Uterus (tissue), 4 donors: ENCODE results near the gene CABCOCO1. TPM values are rescaled to one million over a fixed set of nuclear protein-coding genes. Genes with fewer than 3 reads are reported as not detected.
"Not testable (repeated sequence)": the region's sequence is repeated elsewhere in the genome, so short reads cannot be mapped to it uniquely, and the experiment has no call there.

Experiments used
- DNase-seq, 2 donors: peaks; one replicate each; pipeline ENCODE4 v3.0.0-alpha.2; 2019 to 2020
- H3K27ac ChIP-seq, 2 donors: fragments of 200-600 bp; sonication (generic); 1 replicate in 1 of 2; 2 replicates in 1 of 2; pipeline ENCODE4 v1.5.1; 2016 to 2018
- H3K27me3 ChIP-seq, 2 donors: fragments of 200-600 bp; sonication (generic); one replicate each; pipeline ENCODE4 v1.5.1; 2018 to 2019; ENCODE audit warnings: control low read depth in 1 of 2
- H3K36me3 ChIP-seq, 2 donors: fragments of 200-600 bp; sonication (generic); one replicate each; pipeline ENCODE4 v1.5.1; 2019; ENCODE audit warnings: control low read depth in 1 of 2
- H3K4me1 ChIP-seq, 2 donors: fragments of 200-600 bp; sonication (generic); one replicate each; pipeline ENCODE4 v1.5.1; 2018 to 2019; ENCODE audit warnings: control low read depth in 1 of 2
- H3K4me3 ChIP-seq, 2 donors: fragments of 200-600 bp; sonication (generic); 1 replicate in 1 of 2; 2 replicates in 1 of 2; pipeline ENCODE4 v1.5.1; 2018 to 2019; ENCODE audit warnings: mild to moderate bottlenecking in 1 of 2
- H3K9me3 ChIP-seq, 2 donors: fragments of 200-600 bp; sonication (generic); one replicate each; pipeline ENCODE4 v1.5.1; 2019; ENCODE audit warnings: control low read depth in 1 of 2
- CTCF ChIP-seq, 4 experiments: fragments of 200-600 bp in 2 of 4; fragments of 450-650 bp in 2 of 4; sonication (generic) in 2 of 4; IDR thresholded peaks; one replicate each; pipeline ENCODE4 v1.5.1; 2016 to 2019; ENCODE audit warnings: antibody characterized with exemption in 4 of 4, mild to moderate bottlenecking in 2 of 4, moderate library complexity in 1 of 4
- POLR2A ChIP-seq, 2 donors: fragments of 450-650 bp; IDR thresholded peaks; one replicate each; pipeline ENCODE4 v1.6.1; 2016; ENCODE audit warnings: antibody characterized with exemption in 2 of 2, mild to moderate bottlenecking in 1 of 2, moderate library complexity in 1 of 2
- intact Hi-C: fragments of 100-400 bp; cut with DNase I; formaldehyde crosslinking; loops from one replicate; pipeline ENCODE4 v1.15.1; 2023; ENCODE audit warnings: low total_unique reads
- total RNA-seq, 4 donors: library from RNA; depleted of rRNA in 3 of 4; stranded (reverse); fragments of >200 nt in 3 of 4; gene quantifications; one replicate each; pipeline versions ENCODE4 v1.1.0 to v1.2.4, GENCODE V29; 2014 to 2023
- donor health status: DM: yes; HTN: yes; CAD: no.

The CABCOCO1 gene
- total RNA-seq, 4 donors from 2014 or later = 1.9 to 6.7 TPM; not detected in 2

GRCh38 chr10:61705022-61705613 lies 42.4 kb downstream of the CABCOCO1 start:
- Histone ChIP-seq H3K27ac (no peak overlapping the region), H3K27me3 (no peaks in the 10 kb centered on the region), H3K9me3 (no peaks in the 10 kb centered on the region), H3K4me3 (no peak overlapping the region), H3K36me3 (no peaks in the 10 kb centered on the region), H3K4me1 (no peaks in the 10 kb centered on the region)
- TF ChIP-seq POLR2A (IDR thresholded peaks at IDR 0.05) = no peak
- TF ChIP-seq CTCF (IDR thresholded peaks at IDR 0.05) = no peak
- DNase-seq = no peak
- intact Hi-C loops = no loop called here

- Histone ChIP-seq H3K36me3 (no peaks in the 10 kb centered on the region), H3K27ac (no peak overlapping the region), H3K4me3 (no peak overlapping the region), H3K9me3 (no peaks in the 10 kb centered on the region), H3K4me1 (no peaks in the 10 kb centered on the region), H3K27me3 (no peaks in the 10 kb centered on the region)
- intact Hi-C loops = no loop called here
- TF ChIP-seq CTCF (IDR thresholded peaks at IDR 0.05) (no peak), POLR2A (IDR thresholded peaks at IDR 0.05) (no peak)
- no peak for DNase-seq
These were observed 46.1 kb downstream of the CABCOCO1 start for GRCh38 chr10:61708846-61709245.

- H3K27me3 ChIP-seq, H3K4me3 ChIP-seq, H3K4me1 ChIP-seq, H3K27ac ChIP-seq, H3K9me3 ChIP-seq, intact Hi-C loops, DNase-seq, H3K36me3 ChIP-seq: not testable (repeated sequence)
These were observed 49.4 kb downstream of the CABCOCO1 start for GRCh38 chr10:61712105-61712504.

GRCh38 chr10:61719475-61719874 lies 56.7 kb downstream of the CABCOCO1 start:
- H3K27me3 ChIP-seq, H3K4me1 ChIP-seq, H3K9me3 ChIP-seq, DNase-seq, H3K4me3 ChIP-seq, intact Hi-C loops, H3K36me3 ChIP-seq, H3K27ac ChIP-seq: not testable (repeated sequence)

GRCh38 chr10:61719906-61720305 lies 57.2 kb downstream of the CABCOCO1 start:
- H3K4me1 ChIP-seq = no peaks in the 10 kb centered on the region
- TF ChIP-seq CTCF (IDR thresholded peaks at IDR 0.05) (no peak), POLR2A (IDR thresholded peaks at IDR 0.05) (no peak)
- no peak for DNase-seq
- H3K27ac ChIP-seq = no peak overlapping the region
- no peaks in the 10 kb centered on the region for H3K36me3 ChIP-seq
- no peaks in the 10 kb centered on the region for H3K27me3 ChIP-seq
- no peaks in the 10 kb centered on the region for H3K9me3 ChIP-seq
- intact Hi-C loops = no loop called here
- no peak overlapping the region for H3K4me3 ChIP-seq

- no peak overlapping the region for H3K4me3 ChIP-seq
- no peak for DNase-seq
- H3K9me3 ChIP-seq = no peaks in the 10 kb centered on the region
- intact Hi-C loops = no loop called here
- TF ChIP-seq POLR2A (IDR thresholded peaks at IDR 0.05) (no peak), CTCF (IDR thresholded peaks at IDR 0.05) (no peak)
- H3K27ac ChIP-seq = no peak overlapping the region
- no peaks in the 10 kb centered on the region for H3K27me3 ChIP-seq
- no peaks in the 10 kb centered on the region for H3K36me3 ChIP-seq
- no peaks in the 10 kb centered on the region for H3K4me1 ChIP-seq
These were observed 58.7 kb downstream of the CABCOCO1 start for GRCh38 chr10:61721431-61721830.

GRCh38 chr10:61725221-61725620 lies 62.5 kb downstream of the CABCOCO1 start:
- DNase-seq, H3K9me3 ChIP-seq, H3K4me3 ChIP-seq, H3K36me3 ChIP-seq, H3K4me1 ChIP-seq, H3K27ac ChIP-seq, intact Hi-C loops, H3K27me3 ChIP-seq: not testable (repeated sequence)
